Measurements from ENCODE around the gene HIPK3. TPM values are rescaled to one million over a fixed set of nuclear protein-coding genes. Genes with fewer than 3 reads are reported as not detected.

Gene HIPK3
- total RNA-seq, 1 donor from 2014 or later = 138 TPM

DNA sequence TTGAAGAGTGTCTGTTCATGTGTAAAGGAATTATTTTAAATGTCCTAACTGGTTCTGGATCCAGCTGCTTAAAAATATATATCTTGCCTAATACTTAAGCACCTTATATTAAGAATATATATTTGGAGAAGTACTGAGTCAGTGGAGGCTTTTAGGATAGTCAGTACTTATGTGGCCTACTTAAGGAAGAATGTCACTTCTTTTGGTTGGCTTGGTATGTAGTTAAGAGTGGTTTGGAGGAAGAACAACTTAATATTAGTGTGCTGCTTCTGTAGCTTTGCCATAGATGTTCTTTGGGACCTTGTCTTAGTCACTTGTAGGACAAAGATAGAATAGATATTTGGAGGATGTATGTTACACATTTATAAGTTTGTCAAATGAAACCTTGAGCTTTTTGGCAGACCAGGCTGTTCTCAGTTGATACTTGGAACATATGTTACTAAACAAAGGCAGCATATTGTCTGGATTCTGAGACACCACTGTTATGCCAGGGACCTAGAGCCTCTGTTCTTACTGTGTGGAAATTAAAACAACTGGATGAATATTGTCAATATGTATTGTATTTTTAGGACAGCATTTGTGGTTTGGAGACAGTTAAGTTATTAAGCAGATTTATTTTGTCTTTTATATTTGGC lies 4.9 kb downstream of the HIPK3 start:
- Histone ChIP-seq H3K9me3 (no peaks in the 10 kb centered on the region), H3K27ac (peak overlapping the region; percentile 13), H3K36me3 (no peaks in the 10 kb centered on the region), H3K4me3 (no peak overlapping the region), H3K4me1 (peaks cover 54% of the 10 kb centered on the region), H3K27me3 (ENCODE audit: low read depth) (no peaks in the 10 kb centered on the region)
- intact Hi-C loops (cut with DNase I) = no loop called here
- no peak for ATAC-seq
- TF ChIP-seq, protein P1, sequence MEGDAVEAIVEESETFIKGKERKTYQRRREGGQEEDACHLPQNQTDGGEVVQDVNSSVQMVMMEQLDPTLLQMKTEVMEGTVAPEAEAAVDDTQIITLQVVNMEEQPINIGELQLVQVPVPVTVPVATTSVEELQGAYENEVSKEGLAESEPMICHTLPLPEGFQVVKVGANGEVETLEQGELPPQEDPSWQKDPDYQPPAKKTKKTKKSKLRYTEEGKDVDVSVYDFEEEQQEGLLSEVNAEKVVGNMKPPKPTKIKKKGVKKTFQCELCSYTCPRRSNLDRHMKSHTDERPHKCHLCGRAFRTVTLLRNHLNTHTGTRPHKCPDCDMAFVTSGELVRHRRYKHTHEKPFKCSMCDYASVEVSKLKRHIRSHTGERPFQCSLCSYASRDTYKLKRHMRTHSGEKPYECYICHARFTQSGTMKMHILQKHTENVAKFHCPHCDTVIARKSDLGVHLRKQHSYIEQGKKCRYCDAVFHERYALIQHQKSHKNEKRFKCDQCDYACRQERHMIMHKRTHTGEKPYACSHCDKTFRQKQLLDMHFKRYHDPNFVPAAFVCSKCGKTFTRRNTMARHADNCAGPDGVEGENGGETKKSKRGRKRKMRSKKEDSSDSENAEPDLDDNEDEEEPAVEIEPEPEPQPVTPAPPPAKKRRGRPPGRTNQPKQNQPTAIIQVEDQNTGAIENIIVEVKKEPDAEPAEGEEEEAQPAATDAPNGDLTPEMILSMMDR (IDR thresholded peaks at IDR 0.05) = no peak
- no peak for DNase-seq

DNA sequence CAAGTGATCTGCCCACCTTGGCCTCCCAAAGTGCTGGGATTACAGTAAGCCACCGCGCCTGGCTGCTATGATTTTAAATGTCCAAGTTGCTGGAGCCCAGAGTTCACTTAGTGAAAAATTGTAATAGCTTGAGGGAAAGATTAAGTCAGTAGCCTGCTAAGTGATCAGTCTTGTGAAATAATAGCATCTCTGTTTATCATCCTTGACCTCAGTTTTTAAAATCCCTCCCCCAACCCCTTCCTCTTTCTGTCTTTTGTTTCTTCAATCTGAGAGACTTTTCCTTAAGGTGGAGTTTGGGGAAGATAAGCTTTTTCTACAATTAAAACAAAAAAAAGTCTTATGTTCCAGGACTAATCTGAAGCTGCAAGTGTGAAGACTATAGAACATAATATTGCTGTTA lies 6.4 kb downstream of the HIPK3 start:
- peak overlapping the region; percentile 27 for H3K27ac ChIP-seq
- TF ChIP-seq, protein P1 (IDR thresholded peaks at IDR 0.05) = no peak
- H3K9me3 ChIP-seq = no peaks in the 10 kb centered on the region
- ATAC-seq = no peak
- H3K36me3 ChIP-seq = no peaks in the 10 kb centered on the region
- intact Hi-C loops (cut with DNase I) = no loop called here
- H3K4me3 ChIP-seq = no peak overlapping the region
- H3K27me3 ChIP-seq (ENCODE audit: low read depth) = no peaks in the 10 kb centered on the region
- DNase-seq = no peak
- peaks cover 54% of the 10 kb centered on the region for H3K4me1 ChIP-seq

DNA sequence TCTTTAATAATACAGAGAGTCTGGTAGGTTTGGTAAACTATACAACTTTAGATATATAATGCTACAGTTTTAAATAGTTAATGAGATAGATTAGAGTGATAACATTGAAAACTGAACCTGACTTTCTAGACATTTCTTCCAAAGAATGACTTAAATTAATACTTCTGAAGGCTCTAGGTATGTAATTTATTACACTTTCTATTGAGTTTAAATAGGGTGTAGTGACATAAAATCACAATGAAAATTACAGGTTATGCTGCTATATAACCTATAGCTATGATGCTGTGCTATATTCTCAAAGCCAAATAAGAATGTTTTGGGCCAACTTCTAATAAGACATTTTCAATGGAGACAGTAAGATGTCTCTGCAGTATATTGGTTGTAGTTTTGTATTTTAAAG lies 7.7 kb downstream of the HIPK3 start:
- Histone ChIP-seq H3K27me3 (ENCODE audit: low read depth) (no peaks in the 10 kb centered on the region), H3K9me3 (no peaks in the 10 kb centered on the region), H3K4me3 (no peak overlapping the region), H3K36me3 (no peaks in the 10 kb centered on the region), H3K4me1 (peaks cover 58% of the 10 kb centered on the region), H3K27ac (no peak overlapping the region)
- DNase-seq (no peak), ATAC-seq (no peak)
- TF ChIP-seq, protein P1 (IDR thresholded peaks at IDR 0.05) = no peak
- intact Hi-C loops (cut with DNase I) = no loop called here

DNA sequence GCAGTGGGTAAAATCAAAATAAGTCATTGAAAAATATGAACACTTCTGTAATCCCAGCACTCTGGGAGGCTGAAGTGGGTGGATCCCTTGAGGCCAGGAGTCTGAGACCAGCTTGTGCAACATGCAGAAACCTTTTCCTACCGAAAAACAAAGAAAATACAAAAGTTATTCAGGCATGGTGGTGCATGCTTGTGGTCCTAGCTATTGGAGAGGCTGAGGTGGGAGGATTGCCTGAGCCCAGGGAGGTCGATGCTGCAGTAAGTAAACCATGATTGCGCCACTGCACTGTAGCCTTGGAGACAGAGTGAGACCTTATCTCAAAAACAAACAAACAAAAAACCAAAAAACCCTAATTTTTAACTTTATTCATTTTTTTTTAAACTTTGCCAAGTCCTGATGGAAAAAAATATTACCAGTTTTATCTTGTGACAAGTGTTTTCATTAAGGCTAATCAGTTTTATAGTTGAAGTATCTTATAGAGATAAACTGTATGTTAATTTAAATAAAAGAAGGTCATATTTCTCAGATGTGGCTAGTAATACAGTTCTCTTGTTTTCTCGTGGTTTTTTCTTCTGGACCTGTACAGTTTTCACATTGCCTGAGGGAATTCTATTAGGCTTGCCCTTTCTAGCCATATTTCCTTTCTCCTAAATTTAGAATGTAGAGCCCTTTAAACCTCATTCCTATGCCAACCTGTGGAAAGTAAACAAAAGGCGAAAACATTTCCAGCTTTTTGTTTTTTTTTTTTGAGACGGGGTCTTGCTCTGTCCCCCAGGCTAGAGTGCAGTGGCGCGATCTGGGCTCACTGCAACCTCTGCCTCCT lies 9.4 kb downstream of the HIPK3 start:
- peak overlapping the region; percentile 19 for H3K27ac ChIP-seq
- no peaks in the 10 kb centered on the region for H3K9me3 ChIP-seq
- no peaks in the 10 kb centered on the region for H3K36me3 ChIP-seq
- intact Hi-C loops (cut with DNase I) = no loop called here
- H3K4me3 ChIP-seq = no peak overlapping the region
- DNase-seq (no peak), ATAC-seq (peak; percentile 61 to 74)
- peaks cover 55% of the 10 kb centered on the region for H3K4me1 ChIP-seq
- no peaks in the 10 kb centered on the region for H3K27me3 ChIP-seq (ENCODE audit: low read depth)
- TF ChIP-seq, protein P1 (IDR thresholded peaks at IDR 0.05) = no peak

DNA sequence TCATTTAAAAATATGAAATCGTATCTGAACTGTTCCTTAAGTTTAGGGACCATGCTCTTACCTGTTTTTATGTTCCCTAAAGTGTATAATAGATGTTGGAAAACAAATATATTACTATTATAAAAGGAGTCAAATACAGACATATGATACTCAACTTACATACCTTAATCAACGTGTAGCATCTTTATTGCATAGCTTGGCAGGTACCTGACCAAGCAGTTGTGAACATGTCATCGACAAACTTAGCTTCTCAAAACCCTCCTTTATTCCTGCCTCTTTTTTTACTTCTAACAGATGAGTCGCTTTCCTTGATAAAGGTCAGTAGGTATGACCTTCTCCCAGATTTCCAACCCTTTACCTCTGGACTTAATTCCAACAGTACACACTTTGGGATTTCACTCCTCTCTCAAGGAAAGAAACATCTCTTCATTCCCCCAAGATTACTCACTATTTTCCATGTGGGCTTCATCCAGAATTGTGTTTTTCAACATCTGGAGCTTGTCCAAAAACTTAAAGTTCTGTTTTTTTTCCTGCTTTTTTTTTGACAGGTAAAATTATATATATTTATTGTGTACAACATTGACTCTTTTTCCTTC lies 11.9 kb downstream of the HIPK3 start:
- H3K4me1 ChIP-seq = peaks cover 50% of the 10 kb centered on the region
- no peaks in the 10 kb centered on the region for H3K27me3 ChIP-seq (ENCODE audit: low read depth)
- intact Hi-C loops (cut with DNase I) = no loop called here
- DNase-seq (no peak), ATAC-seq (no peak)
- H3K27ac ChIP-seq = no peak overlapping the region
- no peaks in the 10 kb centered on the region for H3K36me3 ChIP-seq
- no peak overlapping the region for H3K4me3 ChIP-seq
- TF ChIP-seq, protein P1 (IDR thresholded peaks at IDR 0.05) = no peak
- no peaks in the 10 kb centered on the region for H3K9me3 ChIP-seq
